Measurements from ENCODE around the gene CMTM4. TPM values are rescaled to one million over a fixed set of nuclear protein-coding genes. Genes with fewer than 3 reads are reported as not detected.

Gene CMTM4
- total RNA-seq, 1 experiment from 2014 or later: 77.8 TPM

DNA sequence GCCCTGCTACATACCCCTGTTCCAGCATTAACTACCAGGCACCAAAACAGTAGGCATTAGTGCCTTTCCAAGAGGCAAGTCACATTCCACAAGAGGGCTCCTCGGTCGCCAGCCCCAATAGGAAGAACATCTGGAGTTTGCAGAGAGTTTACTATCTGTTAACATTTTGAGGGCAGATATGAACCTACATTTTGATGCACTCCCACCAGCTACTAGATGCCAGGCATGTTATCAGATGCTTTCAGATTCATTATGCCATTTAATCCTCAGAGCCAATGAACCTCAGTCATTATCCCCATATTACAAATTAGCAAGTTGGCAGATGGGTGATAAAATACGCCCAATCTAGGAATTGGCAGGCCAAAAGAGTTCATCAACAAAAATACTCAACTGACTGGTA lies 121.5 kb downstream of the CMTM4 start:
- ChIA-PET CTCF (interaction anchor here (1.2 kb wide), 1 partner anchor 34 kb away, joined by 4 read pairs; no protein-coding TSS in a partner anchor), RAD21 (ENCODE audit: low non-redundant PET in 1 of 2, low total read pairs in 2 of 2, uncharacterized antibody in 2 of 2, unreplicated experiment in 2 of 2) (no interaction called here), POLR2A (no interaction called here)
- Histone ChIP-seq H3K9me3 (ENCODE audit: control insufficient read depth in 1 of 2, insufficient read depth in 1 of 2, low read depth in 1 of 2, low read length in 2 of 2) (no peaks in the 10 kb centered on the region), H2AFZ (ENCODE audit: low read depth, low read length, poor library complexity, severe bottlenecking) (no peak overlapping the region), H4K20me1 (ENCODE audit: insufficient read depth) (no peaks in the 10 kb centered on the region), H3K9me2 (ENCODE audit: insufficient read depth) (no peaks in the 10 kb centered on the region), H3K36me3 (ENCODE audit: control insufficient read depth in 1 of 2, insufficient read depth in 2 of 2, low read length in 2 of 2) (no peaks in the 10 kb centered on the region), H3K9ac (ENCODE audit: low read length) (no peak overlapping the region), H3K79me2 (ENCODE audit: insufficient read depth, low read length) (no peaks in the 10 kb centered on the region), H3K4me3 (replicated peaks in 1 of 2; ENCODE audit: low read depth in 1 of 2, low read length in 2 of 2) (no peak overlapping the region), H3K27ac (ENCODE audit: low read depth, low read length) (no peak overlapping the region), H3K4me2 (ENCODE audit: low read length) (no peak overlapping the region), H3K27me3 (ENCODE audit: insufficient read depth, low read length) (no peaks in the 10 kb centered on the region), H3K4me1 (ENCODE audit: control insufficient read depth in 1 of 2, insufficient read depth in 2 of 2, low read length in 2 of 2) (peaks cover 2 to 6% of the 10 kb centered on the region in 2 experiments)
- ATAC-seq: no peak
- TF ChIP-seq, protein P1, sequence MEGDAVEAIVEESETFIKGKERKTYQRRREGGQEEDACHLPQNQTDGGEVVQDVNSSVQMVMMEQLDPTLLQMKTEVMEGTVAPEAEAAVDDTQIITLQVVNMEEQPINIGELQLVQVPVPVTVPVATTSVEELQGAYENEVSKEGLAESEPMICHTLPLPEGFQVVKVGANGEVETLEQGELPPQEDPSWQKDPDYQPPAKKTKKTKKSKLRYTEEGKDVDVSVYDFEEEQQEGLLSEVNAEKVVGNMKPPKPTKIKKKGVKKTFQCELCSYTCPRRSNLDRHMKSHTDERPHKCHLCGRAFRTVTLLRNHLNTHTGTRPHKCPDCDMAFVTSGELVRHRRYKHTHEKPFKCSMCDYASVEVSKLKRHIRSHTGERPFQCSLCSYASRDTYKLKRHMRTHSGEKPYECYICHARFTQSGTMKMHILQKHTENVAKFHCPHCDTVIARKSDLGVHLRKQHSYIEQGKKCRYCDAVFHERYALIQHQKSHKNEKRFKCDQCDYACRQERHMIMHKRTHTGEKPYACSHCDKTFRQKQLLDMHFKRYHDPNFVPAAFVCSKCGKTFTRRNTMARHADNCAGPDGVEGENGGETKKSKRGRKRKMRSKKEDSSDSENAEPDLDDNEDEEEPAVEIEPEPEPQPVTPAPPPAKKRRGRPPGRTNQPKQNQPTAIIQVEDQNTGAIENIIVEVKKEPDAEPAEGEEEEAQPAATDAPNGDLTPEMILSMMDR (IDR thresholded peaks at IDR 0.05 in 2 of 3, conservative IDR thresholded peaks at IDR 0.05 in 1 of 3; ENCODE audit: borderline replicate concordance in 1 of 3, insufficient read depth in 1 of 3, low read depth in 2 of 3, low read length in 2 of 3): no peak
- TF ChIP-seq, protein P2, sequence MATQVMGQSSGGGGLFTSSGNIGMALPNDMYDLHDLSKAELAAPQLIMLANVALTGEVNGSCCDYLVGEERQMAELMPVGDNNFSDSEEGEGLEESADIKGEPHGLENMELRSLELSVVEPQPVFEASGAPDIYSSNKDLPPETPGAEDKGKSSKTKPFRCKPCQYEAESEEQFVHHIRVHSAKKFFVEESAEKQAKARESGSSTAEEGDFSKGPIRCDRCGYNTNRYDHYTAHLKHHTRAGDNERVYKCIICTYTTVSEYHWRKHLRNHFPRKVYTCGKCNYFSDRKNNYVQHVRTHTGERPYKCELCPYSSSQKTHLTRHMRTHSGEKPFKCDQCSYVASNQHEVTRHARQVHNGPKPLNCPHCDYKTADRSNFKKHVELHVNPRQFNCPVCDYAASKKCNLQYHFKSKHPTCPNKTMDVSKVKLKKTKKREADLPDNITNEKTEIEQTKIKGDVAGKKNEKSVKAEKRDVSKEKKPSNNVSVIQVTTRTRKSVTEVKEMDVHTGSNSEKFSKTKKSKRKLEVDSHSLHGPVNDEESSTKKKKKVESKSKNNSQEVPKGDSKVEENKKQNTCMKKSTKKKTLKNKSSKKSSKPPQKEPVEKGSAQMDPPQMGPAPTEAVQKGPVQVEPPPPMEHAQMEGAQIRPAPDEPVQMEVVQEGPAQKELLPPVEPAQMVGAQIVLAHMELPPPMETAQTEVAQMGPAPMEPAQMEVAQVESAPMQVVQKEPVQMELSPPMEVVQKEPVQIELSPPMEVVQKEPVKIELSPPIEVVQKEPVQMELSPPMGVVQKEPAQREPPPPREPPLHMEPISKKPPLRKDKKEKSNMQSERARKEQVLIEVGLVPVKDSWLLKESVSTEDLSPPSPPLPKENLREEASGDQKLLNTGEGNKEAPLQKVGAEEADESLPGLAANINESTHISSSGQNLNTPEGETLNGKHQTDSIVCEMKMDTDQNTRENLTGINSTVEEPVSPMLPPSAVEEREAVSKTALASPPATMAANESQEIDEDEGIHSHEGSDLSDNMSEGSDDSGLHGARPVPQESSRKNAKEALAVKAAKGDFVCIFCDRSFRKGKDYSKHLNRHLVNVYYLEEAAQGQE (IDR thresholded peaks at IDR 0.05; ENCODE audit: low read depth): no peak
- TF ChIP-seq EZH2phosphoT487 (IDR thresholded peaks at IDR 0.05; ENCODE audit: borderline replicate concordance): no peak
- no peak for DNase-seq (ENCODE audit: low read depth, low spot score)
- intact Hi-C loops (cut with micrococcal nuclease): no loop called here
- no TSS peak for BruUV-seq (replicated peaks)

Measured in HCT116 (cell line).